Measurements from ENCODE around the gene AHNAK.

GRCh38 chr11:62588966-62589637 lies 42.5 kb upstream of the AHNAK start:
- TF ChIP-seq TCF4 (CRISPR knock-in tag; IDR thresholded peaks at IDR 0.05; ENCODE audit: borderline replicate concordance) = no peak
- TF ChIP-seq CSDC2 (CRISPR knock-in tag; IDR thresholded peaks at IDR 0.05) = no peak
- no peak for TF ChIP-seq TSHZ2 (CRISPR knock-in tag; IDR thresholded peaks at IDR 0.05)
- TF ChIP-seq BACH2 (CRISPR knock-in tag; IDR thresholded peaks at IDR 0.05; ENCODE audit: borderline replicate concordance) = no peak
- no peak for TF ChIP-seq SNAI2 (CRISPR knock-in tag; IDR thresholded peaks at IDR 0.05)
- no peak for TF ChIP-seq ZC3H10 (CRISPR knock-in tag; IDR thresholded peaks at IDR 0.05)
- no peak for TF ChIP-seq OSR1 (CRISPR knock-in tag; IDR thresholded peaks at IDR 0.05)
- no peak for TF ChIP-seq ZNF8 (CRISPR knock-in tag; IDR thresholded peaks at IDR 0.05)
- no peak for TF ChIP-seq CSRNP3 (CRISPR knock-in tag; IDR thresholded peaks at IDR 0.05)
- no peak for TF ChIP-seq RARB (CRISPR knock-in tag; IDR thresholded peaks at IDR 0.05)

Data from SK-N-SH treated with all-trans-retinoic acid at 6 μM for 48 hours (cell line).